Smooth muscle cell (in vitro differentiated cells): ENCODE data around the gene BGN. TPM values are rescaled to one million over a fixed set of nuclear protein-coding genes. Genes with fewer than 3 reads are reported as not detected.

Source experiments
- DNase-seq: peaks from one replicate; lab custom pipeline; 2025; ENCODE audit not compliant: unreplicated experiment; lab: John Stamatoyannopoulos, UW
- H2AFZ ChIP-seq: fragments of 200-600 bp; sonication (generic); 2 replicates; pipeline ENCODE4 v1.6.0; 2016; ENCODE audit warnings: antibody characterized with exemption, low read depth, mild to moderate bottlenecking
- H3F3A ChIP-seq: fragments of 200-600 bp; sonication (generic); 2 replicates; pipeline ENCODE4 v1.6.0; 2017; ENCODE audit warnings: antibody characterized with exemption, low read depth
- H3K27ac ChIP-seq: fragments of 200-600 bp; sonication (generic); 2 replicates; pipeline ENCODE4 v1.5.1; 2016; ENCODE audit warnings: low read depth, mild to moderate bottlenecking
- H3K27me3 ChIP-seq: fragments of 200-600 bp; sonication (generic); 2 replicates; pipeline ENCODE4 v1.6.1; 2016; ENCODE audit warnings: low read depth, mild to moderate bottlenecking
- H3K36me3 ChIP-seq: fragments of 200-600 bp; sonication (generic); 2 replicates; pipeline ENCODE4 v1.5.1; 2016; ENCODE audit warnings: low read depth
- H3K4me1 ChIP-seq: fragments of 200-600 bp; sonication (generic); 2 replicates; pipeline ENCODE4 v1.5.1; 2016; ENCODE audit warnings: low read depth
- H3K4me2 ChIP-seq: fragments of 200-600 bp; sonication (generic); 2 replicates; pipeline ENCODE4 v1.6.0; 2016; ENCODE audit warnings: mild to moderate bottlenecking
- H3K4me3 ChIP-seq: fragments of 200-600 bp; sonication (generic); 2 replicates; pipeline ENCODE4 v1.5.1; 2016; ENCODE audit warnings: mild to moderate bottlenecking
- H3K79me2 ChIP-seq: fragments of 200-600 bp; sonication (generic); 2 replicates; pipeline ENCODE4 v1.6.0; 2016; ENCODE audit warnings: low read depth, mild to moderate bottlenecking
- H3K9ac ChIP-seq: fragments of 200-600 bp; sonication (generic); 2 replicates; pipeline ENCODE4 v1.6.0; 2016; ENCODE audit warnings: low read depth
- H3K9me3 ChIP-seq: fragments of 200-600 bp; sonication (generic); replicated peaks from 2 replicates; pipeline ENCODE4 v1.5.1; 2016; ENCODE audit warnings: low read depth
- H4K20me1 ChIP-seq: fragments of 200-600 bp; sonication (generic); 2 replicates; pipeline ENCODE4 v1.6.0; 2016; ENCODE audit warnings: low read depth
- CTCF ChIP-seq: fragments of 200-600 bp; sonication (generic); IDR thresholded peaks from 2 replicates; pipeline ENCODE4 v1.5.1; 2017; ENCODE audit warnings: borderline replicate concordance, mild to moderate bottlenecking, antibody characterized with exemption; ENCODE audit not compliant: insufficient read depth, poor library complexity, severe bottlenecking
- WGBS: methylation state at CpG from one replicate; pipeline ENCODE4 v1.1.7; 2016; ENCODE audit warnings: low lambda C conversion rate; 5-methylcytosine and 5-hydroxymethylcytosine counted together
- polyA plus RNA-seq: library from polyadenylated mRNA; unstranded; fragments of >200 nt; fragmentation: Nextera tagmentation; extraction: Ambion mirVana; gene quantifications from 2 replicates; pipeline ENCODE4 v1.2.1, GENCODE V29; 2016
- total RNA-seq: library from RNA; depleted of rRNA; stranded (reverse); fragments of >200 nt; gene quantifications from 2 replicates; pipeline ENCODE4 v1.2.3, GENCODE V29; 2014

The BGN gene
- total and polyA plus RNA-seq, 2 experiments from 2014 or later = 298 to 621 TPM

GRCh38 chrX:153450949-153451277 is 43.9 kb upstream of the BGN start:
- H3K9ac ChIP-seq = no peak overlapping the region
- no peak overlapping the region for H3K27ac ChIP-seq
- H3K4me2 ChIP-seq = no peak overlapping the region
- no peaks in the 10 kb centered on the region for H3K9me3 ChIP-seq
- no peak overlapping the region for H2AFZ ChIP-seq
- no peak overlapping the region for H3K4me3 ChIP-seq
- no peaks in the 10 kb centered on the region for H3K27me3 ChIP-seq
- no peak for TF ChIP-seq CTCF
- no peaks in the 10 kb centered on the region for H3K4me1 ChIP-seq
- no peaks in the 10 kb centered on the region for H3K36me3 ChIP-seq
- no peak for DNase-seq
- H4K20me1 ChIP-seq = no peaks in the 10 kb centered on the region
- no peaks in the 10 kb centered on the region for H3K79me2 ChIP-seq
- no peaks in the 10 kb centered on the region for H3F3A ChIP-seq
- WGBS = 92% methylated on average over 8 of the region's 8 CpGs

- no peaks in the 10 kb centered on the region for H3K79me2 ChIP-seq
- no peak overlapping the region for H3K4me2 ChIP-seq
- no peaks in the 10 kb centered on the region for H3K9me3 ChIP-seq
- H2AFZ ChIP-seq = no peak overlapping the region
- H3K36me3 ChIP-seq = no peaks in the 10 kb centered on the region
- no peak overlapping the region for H3K27ac ChIP-seq
- H3K9ac ChIP-seq = no peak overlapping the region
- no peaks in the 10 kb centered on the region for H3K4me1 ChIP-seq
- WGBS = 91% methylated on average over 14 of the region's 16 CpGs
- no peaks in the 10 kb centered on the region for H4K20me1 ChIP-seq
- H3K27me3 ChIP-seq = no peaks in the 10 kb centered on the region
- no peak overlapping the region for H3K4me3 ChIP-seq
- no peaks in the 10 kb centered on the region for H3F3A ChIP-seq
- DNase-seq = no peak
- TF ChIP-seq CTCF = no peak
These were observed 39.8 kb upstream of the BGN start for GRCh38 chrX:153454901-153455550.

GRCh38 chrX:153455571-153455970 is 39.2 kb upstream of the BGN start:
- no peak for DNase-seq
- no peaks in the 10 kb centered on the region for H3K36me3 ChIP-seq
- H3K9me3 ChIP-seq = no peaks in the 10 kb centered on the region
- H3K4me3 ChIP-seq = no peak overlapping the region
- no peaks in the 10 kb centered on the region for H3F3A ChIP-seq
- no peak overlapping the region for H3K9ac ChIP-seq
- TF ChIP-seq CTCF = no peak
- 91% methylated on average over 16 of the region's 16 CpGs for WGBS
- H3K79me2 ChIP-seq = no peaks in the 10 kb centered on the region
- H4K20me1 ChIP-seq = no peaks in the 10 kb centered on the region
- H3K4me1 ChIP-seq = no peaks in the 10 kb centered on the region
- H3K27ac ChIP-seq = no peak overlapping the region
- no peaks in the 10 kb centered on the region for H3K27me3 ChIP-seq
- H3K4me2 ChIP-seq = no peak overlapping the region
- no peak overlapping the region for H2AFZ ChIP-seq

- Histone ChIP-seq H4K20me1 (no peaks in the 10 kb centered on the region), H3F3A (no peaks in the 10 kb centered on the region), H3K27ac (no peak overlapping the region), H3K36me3 (no peaks in the 10 kb centered on the region), H3K4me3 (no peak overlapping the region), H3K4me2 (no peak overlapping the region), H3K4me1 (no peaks in the 10 kb centered on the region), H3K9ac (no peak overlapping the region), H3K9me3 (no peaks in the 10 kb centered on the region), H3K79me2 (no peaks in the 10 kb centered on the region), H2AFZ (no peak overlapping the region), H3K27me3 (no peaks in the 10 kb centered on the region)
- DNase-seq = no peak
- WGBS = 89% methylated on average over 12 of the region's 12 CpGs
- no peak for TF ChIP-seq CTCF
These were observed 38.6 kb upstream of the BGN start for GRCh38 chrX:153456161-153456560.
